Neuron (in vitro differentiated cells): ENCODE data around the gene CNIH2.
A peak's percentile ranks its signal among the peaks of the same experiment; 100 is the strongest.

Source experiments
- H2AFZ ChIP-seq: one replicate; pipeline ENCODE4 v1.6.1; 2013; ENCODE audit warnings: low read depth, mild to moderate bottlenecking, inconsistent platforms, low read length, moderate library complexity
- H3K27me3 ChIP-seq: one replicate; pipeline ENCODE4 v1.6.1; 2013; ENCODE audit warnings: low read length; ENCODE audit not compliant: insufficient read depth
- H3K36me3 ChIP-seq: one replicate; pipeline ENCODE4 v1.6.1; 2013; ENCODE audit warnings: low read length; ENCODE audit not compliant: insufficient read depth
- H3K4me1 ChIP-seq: one replicate; pipeline ENCODE4 v1.6.1; 2013; ENCODE audit warnings: low read length; ENCODE audit not compliant: insufficient read depth
- H3K4me3 ChIP-seq: 2 replicates; pipeline ENCODE4 v1.5.1; 2013; ENCODE audit warnings: mild to moderate bottlenecking, low read length, moderate library complexity
- H3K9me3 ChIP-seq: one replicate; pipeline ENCODE4 v1.6.1; 2013; ENCODE audit warnings: low read length

The CNIH2 gene

GRCh38 chr11:66277471-66278362 is at the start of gene CNIH2:
TSS of gene CNIH2 (plus strand) at chr11:66278175. CDS start at chr11:66278457, 282 bp downstream.
- Histone ChIP-seq H3K4me3 (peak within 1 kb of the TSS; percentile 71), H3K27me3 (no peaks in the 10 kb centered on the region), H3K4me1 (peaks cover 43% of the 10 kb centered on the region), H3K9me3 (no peaks in the 10 kb centered on the region), H2AFZ (no peak within 1 kb of the TSS), H3K36me3 (peaks cover 31% of the 10 kb centered on the region)

- Histone ChIP-seq H2AFZ (no peak overlapping the region), H3K4me3 (no peak overlapping the region), H3K36me3 (peaks cover 3% of the 10 kb centered on the region)
These were observed 49.5 kb upstream of the CNIH2 start for GRCh38 chr11:66228521-66228920.

GRCh38 chr11:66230156-66230555 is 47.8 kb upstream of the CNIH2 start:
- Histone ChIP-seq H3K4me1 (no peaks in the 10 kb centered on the region), H2AFZ (no peak overlapping the region), H3K27me3 (no peaks in the 10 kb centered on the region), H3K4me3 (no peak overlapping the region), H3K9me3 (no peaks in the 10 kb centered on the region), H3K36me3 (peaks cover 15% of the 10 kb centered on the region)

More at GRCh38 chr11:66228521-66228920, 49.5 kb upstream of the CNIH2 start:
- H3K4me1 ChIP-seq: no peaks in the 10 kb centered on the region
- H3K9me3 ChIP-seq: no peaks in the 10 kb centered on the region
- no peaks in the 10 kb centered on the region for H3K27me3 ChIP-seq

DNA sequence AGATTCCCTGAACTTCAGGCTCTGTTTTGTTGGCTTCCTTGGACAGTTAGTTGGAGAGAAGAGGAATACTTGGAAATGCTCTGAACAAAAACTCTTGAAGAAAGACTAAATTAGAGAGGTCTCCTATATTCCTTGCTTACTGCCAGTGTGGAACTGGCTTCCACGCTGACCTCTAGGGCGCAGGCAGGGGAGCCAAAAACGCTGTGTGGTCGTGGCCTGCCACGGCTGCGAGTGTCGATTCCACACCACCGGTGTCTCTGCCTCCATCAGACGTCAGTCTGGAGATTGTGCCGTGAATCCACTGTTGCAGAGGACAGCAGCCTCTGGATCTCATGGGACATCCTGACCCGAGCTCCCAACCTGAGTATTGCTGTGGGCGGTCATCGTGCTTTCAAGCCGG is 47.0 kb upstream of the CNIH2 start:
- Histone ChIP-seq H3K36me3 (peaks cover 21% of the 10 kb centered on the region), H3K27me3 (no peaks in the 10 kb centered on the region), H2AFZ (no peak overlapping the region), H3K9me3 (no peaks in the 10 kb centered on the region), H3K4me3 (no peak overlapping the region), H3K4me1 (no peaks in the 10 kb centered on the region)

DNA sequence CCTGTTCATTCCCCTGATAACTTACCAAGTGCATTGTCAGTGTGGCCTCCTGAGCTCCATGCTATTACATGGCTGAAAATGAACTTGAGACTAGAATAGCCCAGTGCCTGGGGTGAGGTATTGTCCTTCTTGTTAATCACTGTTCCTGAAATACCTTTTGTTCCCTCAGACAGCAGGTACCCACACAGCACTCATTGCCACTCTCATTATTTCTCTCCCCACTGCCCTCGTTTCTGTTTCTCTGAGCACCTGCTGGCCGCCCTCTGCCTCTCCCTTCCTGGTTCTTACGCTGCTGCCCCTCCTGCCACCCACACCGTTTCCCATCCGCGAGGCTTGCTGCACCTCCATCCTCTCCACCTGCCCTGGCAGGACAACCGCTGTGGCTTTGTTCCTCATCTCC is 46.4 kb upstream of the CNIH2 start:
- Histone ChIP-seq H3K27me3 (no peaks in the 10 kb centered on the region), H3K36me3 (peaks cover 24% of the 10 kb centered on the region), H3K4me1 (no peaks in the 10 kb centered on the region), H3K4me3 (no peak overlapping the region), H3K9me3 (no peaks in the 10 kb centered on the region), H2AFZ (no peak overlapping the region)

DNA sequence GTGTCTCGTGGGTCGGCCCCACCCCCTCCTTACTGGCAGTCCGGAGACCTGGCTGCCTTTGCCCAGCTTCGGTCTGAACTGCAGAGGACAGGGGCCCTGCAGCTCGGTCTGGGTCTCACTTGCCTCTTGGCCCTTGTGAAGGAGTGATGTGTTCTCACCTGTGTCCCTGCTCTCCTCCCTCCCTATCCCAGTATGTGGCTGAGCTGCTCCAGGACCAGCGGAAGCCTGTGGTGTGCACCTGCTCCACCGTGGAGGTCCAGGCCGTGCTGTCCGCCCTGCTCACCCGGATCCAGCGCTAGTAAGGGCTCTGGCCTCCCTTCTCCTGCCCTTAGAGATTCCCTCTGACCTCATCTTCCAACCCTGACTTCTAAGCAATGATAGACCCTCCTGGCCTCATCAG is 45.2 kb upstream of the CNIH2 start:
- Histone ChIP-seq H2AFZ (no peak overlapping the region), H3K36me3 (peaks cover 24% of the 10 kb centered on the region), H3K4me1 (no peaks in the 10 kb centered on the region), H3K4me3 (no peak overlapping the region), H3K27me3 (no peaks in the 10 kb centered on the region), H3K9me3 (no peaks in the 10 kb centered on the region)

- Histone ChIP-seq H3K27me3 (no peaks in the 10 kb centered on the region), H2AFZ (no peak overlapping the region), H3K36me3 (peaks cover 24% of the 10 kb centered on the region), H3K9me3 (no peaks in the 10 kb centered on the region), H3K4me1 (no peaks in the 10 kb centered on the region), H3K4me3 (no peak overlapping the region)
These were observed 44.7 kb upstream of the CNIH2 start for GRCh38 chr11:66233301-66233700.

- Histone ChIP-seq H3K9me3 (no peaks in the 10 kb centered on the region), H3K36me3 (peaks cover 36% of the 10 kb centered on the region), H3K4me3 (no peak overlapping the region), H2AFZ (no peak overlapping the region), H3K4me1 (no peaks in the 10 kb centered on the region), H3K27me3 (no peaks in the 10 kb centered on the region)
These were observed 42.8 kb upstream of the CNIH2 start for GRCh38 chr11:66235141-66235540.

DNA sequence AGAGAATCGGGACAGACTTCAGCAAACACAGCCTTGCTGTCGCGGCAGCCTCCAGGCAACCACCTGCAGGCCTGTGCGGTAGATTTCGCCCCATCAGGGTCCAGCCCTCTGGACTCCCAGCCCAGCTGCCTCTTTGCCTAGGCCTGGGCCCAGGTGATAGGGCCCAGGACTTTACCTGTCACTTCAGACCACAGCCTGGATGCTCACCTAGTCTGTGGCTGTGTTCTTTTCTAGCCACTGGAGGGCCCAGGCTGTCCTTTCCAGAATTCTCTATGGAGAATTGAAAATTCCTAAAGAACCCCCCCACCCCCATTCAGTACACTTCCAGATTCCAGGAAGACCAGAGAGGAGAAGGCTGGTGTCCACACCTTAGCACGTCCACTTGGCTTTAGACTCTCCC is 40.1 kb upstream of the CNIH2 start:
- Histone ChIP-seq H3K36me3 (peaks cover 48% of the 10 kb centered on the region), H3K27me3 (no peaks in the 10 kb centered on the region), H3K9me3 (no peaks in the 10 kb centered on the region), H2AFZ (no peak overlapping the region), H3K4me1 (no peaks in the 10 kb centered on the region), H3K4me3 (no peak overlapping the region)

- Histone ChIP-seq H3K36me3 (peaks cover 48% of the 10 kb centered on the region), H3K9me3 (no peaks in the 10 kb centered on the region), H3K4me1 (peaks cover under 1% of the 10 kb centered on the region), H3K27me3 (no peaks in the 10 kb centered on the region), H2AFZ (no peak overlapping the region), H3K4me3 (no peak overlapping the region)
These were observed 39.1 kb upstream of the CNIH2 start for GRCh38 chr11:66238786-66239413.

DNA sequence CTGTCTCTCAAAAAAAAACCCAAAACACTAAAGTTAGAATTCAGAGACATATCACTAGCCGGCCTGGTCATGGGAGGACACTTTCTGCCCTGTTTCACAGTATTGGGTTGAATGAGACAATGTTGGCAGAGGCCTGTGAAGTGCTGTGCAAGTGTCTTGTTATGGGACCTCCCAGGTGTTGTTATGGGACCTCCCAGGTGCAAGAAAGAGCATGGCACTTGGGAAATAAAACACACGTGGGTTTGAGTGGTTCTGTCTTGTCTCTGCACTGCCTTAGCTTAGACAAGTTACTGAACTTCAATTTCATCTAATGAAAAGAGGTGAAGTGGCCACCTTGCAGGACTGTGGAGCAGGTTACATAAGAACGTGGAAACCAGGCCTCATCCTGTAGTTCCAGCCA is 38.5 kb upstream of the CNIH2 start:
- Histone ChIP-seq H3K27me3 (no peaks in the 10 kb centered on the region), H3K4me1 (peaks cover 2% of the 10 kb centered on the region), H3K4me3 (no peak overlapping the region), H3K9me3 (no peaks in the 10 kb centered on the region), H2AFZ (no peak overlapping the region), H3K36me3 (peaks cover 45% of the 10 kb centered on the region)

DNA sequence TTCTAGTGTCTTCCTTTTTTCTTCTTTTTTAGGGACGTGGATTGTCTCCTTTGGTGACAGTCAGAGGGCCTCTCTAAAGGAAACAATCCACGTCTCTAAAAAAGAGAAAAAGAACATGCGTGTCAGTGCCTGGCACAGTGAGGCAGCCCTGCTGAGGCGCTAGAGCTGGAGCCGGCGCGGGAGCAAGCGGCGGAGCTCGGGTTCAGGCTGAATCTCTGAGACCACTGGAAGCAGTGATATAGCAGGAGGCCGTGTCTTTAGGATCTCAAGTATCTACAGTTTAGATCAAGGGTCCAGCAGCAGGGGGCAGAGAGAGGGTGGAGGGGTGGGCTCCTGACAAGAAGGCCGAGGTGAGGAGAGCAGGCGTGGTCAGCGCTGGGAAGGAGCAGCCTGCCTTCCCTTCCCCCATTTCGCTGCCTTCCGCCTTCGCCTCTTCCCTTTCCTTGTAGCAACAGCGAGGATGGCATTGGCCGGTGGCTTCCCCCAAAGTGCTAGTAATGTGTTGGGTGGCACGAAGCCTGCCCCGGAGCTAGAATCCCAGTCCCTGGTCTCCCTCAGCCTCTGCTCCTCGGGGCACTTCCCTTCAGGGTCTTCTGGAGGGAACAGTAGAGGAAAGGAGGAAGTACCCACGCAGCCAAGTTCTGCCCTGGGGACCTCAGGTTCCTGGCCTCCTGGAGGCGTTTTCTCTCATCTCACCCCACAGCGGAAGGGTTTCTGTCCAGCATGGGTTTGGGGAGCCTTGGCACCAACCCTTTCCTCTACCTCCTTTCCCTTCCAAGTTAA is 37.8 kb upstream of the CNIH2 start:
- H3K4me1 ChIP-seq: peaks cover 2% of the 10 kb centered on the region
- no peak overlapping the region for H3K4me3 ChIP-seq
- no peak overlapping the region for H2AFZ ChIP-seq
- H3K36me3 ChIP-seq: peaks cover 44% of the 10 kb centered on the region
- H3K9me3 ChIP-seq: no peaks in the 10 kb centered on the region
- no peaks in the 10 kb centered on the region for H3K27me3 ChIP-seq

GRCh38 chr11:66240781-66241136 is 37.2 kb upstream of the CNIH2 start:
- Histone ChIP-seq H3K4me1 (peaks cover 2% of the 10 kb centered on the region), H3K27me3 (no peaks in the 10 kb centered on the region), H2AFZ (no peak overlapping the region), H3K36me3 (peaks cover 39% of the 10 kb centered on the region), H3K4me3 (no peak overlapping the region), H3K9me3 (no peaks in the 10 kb centered on the region)
